Umbilical cord (tissue), 2 donors: ENCODE results near the gene AMBRA1. TPM values are rescaled to one million over a fixed set of nuclear protein-coding genes. Genes with fewer than 3 reads are reported as not detected.

Experiments
- DNase-seq: peaks from one replicate; pipeline ENCODE4 v3.0.0-alpha.2; 2015; ENCODE audit warnings: low spot score
- total RNA-seq: library from RNA; depleted of rRNA; stranded (reverse); fragments of >200 nt; gene quantifications from one replicate; pipeline ENCODE4 v1.2.3, GENCODE V29; 2014; ENCODE audit warnings: low replicate concordance; ENCODE audit not compliant: insufficient read depth

Gene AMBRA1
- total RNA-seq, 1 donor from 2014 or later, result 48.6 TPM

GRCh38 chr11:46511342-46511741, 82.5 kb downstream of the AMBRA1 start:
- no peak for DNase-seq

- no peak for DNase-seq
These were observed 85.5 kb downstream of the AMBRA1 start for GRCh38 chr11:46508360-46508759.

GRCh38 chr11:46506483-46506791, 87.4 kb downstream of the AMBRA1 start:
- DNase-seq, result no peak

GRCh38 chr11:46505741-46506482, 87.9 kb downstream of the AMBRA1 start:
- no peak for DNase-seq

- DNase-seq, result no peak
These were observed 88.8 kb downstream of the AMBRA1 start for GRCh38 chr11:46504817-46505613.

- peak; percentile 33 for DNase-seq
These were observed 94.0 kb downstream of the AMBRA1 start for GRCh38 chr11:46499821-46500220.

GRCh38 chr11:46498968-46499367, 94.9 kb downstream of the AMBRA1 start:
- no peak for DNase-seq

GRCh38 chr11:46498179-46498578, 95.6 kb downstream of the AMBRA1 start:
- no peak for DNase-seq

GRCh38 chr11:46497498-46497897, 96.3 kb downstream of the AMBRA1 start:
- DNase-seq, result no peak

GRCh38 chr11:46493791-46494190, 100.0 kb downstream of the AMBRA1 start:
- DNase-seq, result no peak

- DNase-seq, result peak; percentile 71
These were observed 101.3 kb downstream of the AMBRA1 start for GRCh38 chr11:46492532-46492931.

- DNase-seq, result peak; percentile 41
These were observed 102.0 kb downstream of the AMBRA1 start for GRCh38 chr11:46491661-46492330.

- DNase-seq, result no peak
These were observed 103.2 kb downstream of the AMBRA1 start for GRCh38 chr11:46490666-46491065.

GRCh38 chr11:46489656-46490560, 103.9 kb downstream of the AMBRA1 start:
- DNase-seq, result peak; percentile 25

- DNase-seq, result no peak
These were observed 107.9 kb downstream of the AMBRA1 start for GRCh38 chr11:46485856-46486443.

GRCh38 chr11:46484101-46484500, 109.7 kb downstream of the AMBRA1 start:
- DNase-seq, result no peak

- no peak for DNase-seq
These were observed 112.9 kb downstream of the AMBRA1 start for GRCh38 chr11:46480909-46481308.

- no peak for DNase-seq
These were observed 113.6 kb downstream of the AMBRA1 start for GRCh38 chr11:46480166-46480726.

GRCh38 chr11:46479601-46480000, 114.2 kb downstream of the AMBRA1 start:
- no peak for DNase-seq

- DNase-seq, result no peak
These were observed 115.6 kb downstream of the AMBRA1 start for GRCh38 chr11:46478196-46478595.

- no peak for DNase-seq
These were observed 116.7 kb downstream of the AMBRA1 start for GRCh38 chr11:46477136-46477535.
